ENCODE measurements around the gene KDSR.
A peak's percentile ranks its signal among the peaks of the same experiment; 100 is the strongest.

Gene KDSR, protein sequence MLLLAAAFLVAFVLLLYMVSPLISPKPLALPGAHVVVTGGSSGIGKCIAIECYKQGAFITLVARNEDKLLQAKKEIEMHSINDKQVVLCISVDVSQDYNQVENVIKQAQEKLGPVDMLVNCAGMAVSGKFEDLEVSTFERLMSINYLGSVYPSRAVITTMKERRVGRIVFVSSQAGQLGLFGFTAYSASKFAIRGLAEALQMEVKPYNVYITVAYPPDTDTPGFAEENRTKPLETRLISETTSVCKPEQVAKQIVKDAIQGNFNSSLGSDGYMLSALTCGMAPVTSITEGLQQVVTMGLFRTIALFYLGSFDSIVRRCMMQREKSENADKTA

DNA sequence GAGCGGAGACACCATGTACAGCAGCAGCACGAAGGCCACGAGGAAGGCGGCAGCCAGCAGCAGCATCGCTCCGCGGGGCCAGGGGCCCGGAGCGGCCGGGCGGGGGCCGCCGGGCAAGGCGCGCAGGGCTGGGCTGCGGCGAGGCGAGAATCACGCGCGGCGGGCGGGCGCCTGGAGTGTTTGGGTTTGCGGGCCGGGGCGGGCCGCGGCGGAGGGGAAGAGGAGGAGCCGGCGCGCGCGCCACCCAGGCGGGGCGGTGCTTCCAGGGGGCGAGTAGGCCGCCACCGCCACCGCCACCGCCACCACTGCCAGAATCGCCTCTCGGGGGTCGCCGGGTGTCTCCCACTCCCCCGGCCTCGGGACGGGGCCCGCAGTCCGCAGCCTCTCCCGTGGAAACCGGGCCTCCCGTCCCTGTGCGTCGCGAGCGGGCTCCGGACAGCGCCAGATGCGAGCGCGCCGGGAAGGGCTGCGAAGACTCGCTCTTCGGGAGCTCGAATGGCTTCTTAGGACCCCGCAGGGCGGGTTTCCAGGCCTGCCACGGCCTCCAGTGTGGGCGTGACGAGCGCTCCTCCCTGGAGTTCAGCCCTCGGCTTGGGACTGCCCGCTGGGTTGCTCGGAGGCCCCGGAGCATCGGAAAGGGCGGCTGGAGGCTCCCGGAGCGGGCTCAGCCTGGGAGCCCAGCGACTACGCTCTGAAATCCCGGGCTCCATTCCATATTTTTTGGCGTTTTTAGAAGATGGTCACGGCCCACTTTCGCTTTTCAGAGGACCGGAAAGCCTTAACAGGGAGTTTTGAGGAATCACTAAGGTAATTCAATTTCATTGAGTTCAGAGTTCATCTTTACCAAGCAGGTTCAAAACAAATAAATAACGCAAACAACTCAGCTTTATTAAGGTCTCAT is at the start of gene KDSR:
TSS of gene KDSR (minus strand) at position 154 of the 901 bp plus-strand sequence. CDS start at position 66, 88 bp downstream.
- DNase-seq = peak; percentile 81

DNA sequence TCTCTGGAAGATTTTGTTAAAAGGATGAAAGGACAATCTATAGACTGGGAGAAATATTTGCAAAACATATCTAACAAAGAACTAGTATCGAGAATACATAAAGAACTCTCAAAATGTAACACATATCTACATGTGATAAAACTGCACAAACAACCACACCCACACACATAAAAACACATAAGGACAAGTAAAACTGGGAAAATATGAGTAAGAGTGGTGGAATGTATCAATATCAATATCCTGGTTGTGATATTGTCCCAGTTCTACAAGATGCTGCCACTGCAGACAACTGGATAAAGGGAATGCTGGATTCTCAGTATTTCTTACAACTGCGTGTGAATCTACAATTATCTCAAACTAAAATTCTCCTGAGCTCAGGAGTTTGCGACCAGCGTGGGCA is 45.9 kb upstream of the KDSR start:
- DNase-seq = no peak

DNA sequence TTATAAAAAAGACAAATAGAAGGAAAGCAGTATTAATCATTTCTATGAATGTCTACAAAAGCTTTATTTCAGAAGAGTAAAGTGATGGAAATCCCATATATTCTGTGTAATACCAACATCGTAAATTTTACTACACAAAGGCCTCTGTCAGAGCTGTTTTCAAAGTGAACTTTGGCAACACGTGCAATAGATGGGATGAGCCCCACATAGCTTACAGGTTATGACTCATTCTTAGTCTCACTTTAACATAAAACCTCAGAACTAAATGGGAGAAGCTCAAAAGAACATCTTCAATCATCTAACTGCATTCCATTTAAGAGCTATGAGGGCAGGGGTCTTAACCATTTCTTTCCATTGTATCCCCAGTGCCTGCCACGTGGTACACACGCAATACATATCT is 43.8 kb upstream of the KDSR start:
- DNase-seq = no peak

DNA sequence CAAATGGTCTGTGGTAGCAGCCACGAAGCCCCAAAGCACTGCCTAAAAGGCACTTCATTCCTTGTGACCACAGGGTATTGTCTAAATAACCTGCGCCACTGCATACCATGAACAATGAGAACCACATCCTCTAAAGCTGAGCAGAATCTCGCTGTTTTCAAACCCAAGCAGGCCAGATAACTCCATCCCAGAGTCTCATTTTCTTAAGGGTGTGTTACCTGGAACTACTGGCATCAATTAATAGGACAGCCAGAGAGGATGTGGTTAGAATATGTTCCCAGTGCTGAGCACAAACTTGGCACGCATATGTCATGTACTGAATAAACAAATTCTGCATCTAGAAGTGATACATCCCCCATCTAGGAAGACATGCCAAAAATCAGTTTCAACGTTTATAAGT is 42.3 kb upstream of the KDSR start:
- DNase-seq = no peak

DNA sequence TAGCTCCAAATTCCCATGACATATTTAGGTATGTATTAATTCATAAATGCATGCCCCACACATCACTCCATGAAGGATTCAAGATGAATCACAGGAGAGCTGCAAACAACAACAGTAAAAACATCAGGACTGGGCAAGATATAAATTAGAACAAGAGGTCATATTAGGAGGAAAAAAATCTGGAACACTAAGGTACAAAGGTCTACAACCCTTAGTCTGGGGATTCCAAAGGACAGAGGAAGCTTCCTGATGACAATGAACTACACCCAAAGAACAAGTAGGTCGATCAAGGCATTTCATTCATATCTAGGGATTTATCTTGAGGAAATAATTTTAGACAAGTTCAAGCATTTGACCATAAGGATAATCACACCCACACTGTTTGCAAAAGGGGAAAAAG is 40.7 kb upstream of the KDSR start:
- no peak for DNase-seq

DNA sequence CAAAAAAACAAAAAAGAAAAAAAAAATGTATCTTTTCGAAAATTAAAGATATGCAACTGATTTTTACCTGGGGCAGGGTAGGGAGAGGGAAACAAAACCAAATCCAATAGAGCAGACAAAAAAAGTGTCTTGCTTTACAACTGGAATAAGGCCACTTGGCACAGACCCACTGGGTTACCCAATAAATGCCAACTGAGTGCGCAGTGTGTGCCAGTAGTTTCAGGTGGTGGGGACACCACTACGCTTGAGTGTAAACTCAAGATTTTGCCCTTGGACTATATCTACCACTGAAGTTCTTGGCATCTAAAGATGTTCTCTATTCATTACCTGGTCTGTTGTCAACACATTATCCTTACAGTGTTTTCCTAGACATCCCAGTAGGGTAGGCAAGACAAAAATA is 39.0 kb upstream of the KDSR start:
- no peak for DNase-seq

DNA sequence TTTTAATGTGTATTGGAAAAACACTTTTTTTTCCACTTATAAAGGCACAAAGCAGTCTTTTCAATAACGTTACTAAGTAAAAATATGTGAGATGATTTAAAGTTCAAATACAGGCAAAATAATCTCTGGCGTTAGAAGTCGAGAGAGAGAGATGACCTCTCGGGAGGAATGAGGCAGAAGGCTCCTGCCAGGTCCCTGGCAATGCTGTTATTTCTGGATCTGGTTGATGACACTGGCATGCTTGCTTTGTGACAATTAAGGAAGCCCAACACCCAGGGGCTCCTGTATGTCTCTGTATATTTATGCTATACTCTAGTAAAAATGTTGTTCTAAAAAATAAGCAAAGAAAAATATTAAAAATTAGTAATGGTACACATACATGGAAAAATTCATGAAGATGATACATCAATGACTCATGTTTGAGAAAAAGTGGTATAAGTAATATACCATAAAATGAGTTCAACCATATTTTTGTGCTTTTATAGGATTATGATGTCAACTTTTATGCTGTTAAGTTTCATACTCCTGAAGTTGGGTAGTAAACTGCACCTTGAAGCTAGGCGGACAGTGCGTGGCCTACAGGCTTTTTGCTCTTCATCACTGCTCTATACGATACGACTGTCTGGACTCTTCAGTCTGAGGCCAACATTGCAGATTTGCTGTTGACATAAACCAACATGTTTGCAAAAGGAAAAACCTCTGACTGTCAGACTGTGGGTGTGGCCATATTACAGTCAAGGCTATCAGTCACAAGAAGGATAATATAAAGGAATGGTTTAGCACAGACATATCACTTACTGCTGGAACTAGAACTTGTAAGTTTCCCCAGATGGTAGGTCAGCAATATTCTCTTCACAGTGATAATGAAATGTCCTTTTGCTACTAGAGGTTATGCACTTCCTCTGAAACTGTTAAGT is 35.5 kb upstream of the KDSR start:
- no peak for DNase-seq

DNA sequence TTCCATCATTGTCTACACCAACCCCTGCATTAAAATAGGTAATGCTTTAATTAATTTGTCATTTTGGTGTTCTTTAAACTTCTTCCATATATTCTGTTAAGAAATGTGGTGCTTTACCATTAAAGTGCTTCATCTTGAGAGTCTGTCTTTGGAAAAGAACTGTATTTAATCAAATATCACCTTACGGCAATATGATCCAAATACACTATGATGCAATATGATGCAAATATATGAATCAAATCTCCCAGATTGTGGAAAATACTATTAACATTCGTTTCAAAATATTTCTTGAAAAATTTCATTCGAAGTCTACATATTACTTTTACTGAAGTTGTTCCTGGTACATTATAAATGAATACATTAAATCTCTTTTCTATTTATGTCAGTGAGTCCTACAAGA is 32.3 kb upstream of the KDSR start:
- DNase-seq = no peak

DNA sequence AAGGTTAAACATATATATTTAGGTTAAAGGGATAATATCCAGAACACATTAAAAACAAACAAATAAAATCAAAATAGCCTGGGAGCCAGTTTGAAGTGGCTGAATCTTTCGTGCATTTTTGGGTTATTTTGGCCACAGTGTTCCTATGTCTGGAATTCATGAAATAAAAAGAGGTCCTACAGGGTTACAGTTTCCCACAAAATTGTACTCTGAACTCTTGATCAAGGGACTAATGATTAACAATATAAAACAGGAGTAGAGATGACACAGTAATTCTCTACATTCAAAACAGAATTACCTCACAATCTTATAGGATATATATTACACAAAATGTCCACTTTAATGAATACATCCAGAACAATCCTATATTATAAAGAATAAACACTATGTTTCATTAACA is 30.3 kb upstream of the KDSR start:
- no peak for DNase-seq

DNA sequence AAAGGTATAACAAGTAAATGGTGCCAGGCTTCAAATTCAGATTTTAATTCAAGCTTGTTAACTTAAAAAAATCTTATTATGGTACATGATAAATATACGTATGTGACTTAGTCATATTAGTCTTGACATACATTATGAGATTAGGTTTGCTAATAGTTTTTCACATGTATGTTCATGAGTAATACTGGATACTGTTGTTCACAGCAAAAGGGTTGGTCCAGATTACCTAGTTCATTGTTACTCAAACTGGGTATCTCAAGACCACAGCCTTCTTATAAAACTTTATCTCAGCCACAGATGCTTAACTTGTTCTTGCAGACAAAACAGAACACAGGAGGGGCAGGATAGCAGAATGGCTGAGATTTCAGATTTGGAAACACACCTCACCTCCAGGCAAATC is 28.5 kb upstream of the KDSR start:
- no peak for DNase-seq

DNA sequence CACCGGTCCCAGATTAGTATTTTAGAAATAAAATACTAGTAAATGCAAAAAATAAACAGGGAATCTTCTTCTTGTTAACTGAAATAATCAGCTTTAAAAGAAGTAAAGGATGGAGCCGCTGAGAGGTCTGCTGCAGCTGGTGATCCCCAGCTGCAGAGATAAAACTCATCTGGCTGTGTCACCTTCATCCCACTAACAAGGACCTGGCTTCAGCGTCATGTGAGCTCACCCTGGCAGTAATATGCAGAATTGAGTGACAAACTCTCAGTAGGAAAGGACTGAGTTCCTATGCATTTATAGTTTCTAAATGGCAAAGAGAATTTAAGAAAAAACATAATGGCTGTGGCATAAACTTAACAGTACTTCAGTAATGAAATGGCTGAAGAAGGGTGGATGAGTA is 27.9 kb upstream of the KDSR start:
- no peak for DNase-seq

DNA sequence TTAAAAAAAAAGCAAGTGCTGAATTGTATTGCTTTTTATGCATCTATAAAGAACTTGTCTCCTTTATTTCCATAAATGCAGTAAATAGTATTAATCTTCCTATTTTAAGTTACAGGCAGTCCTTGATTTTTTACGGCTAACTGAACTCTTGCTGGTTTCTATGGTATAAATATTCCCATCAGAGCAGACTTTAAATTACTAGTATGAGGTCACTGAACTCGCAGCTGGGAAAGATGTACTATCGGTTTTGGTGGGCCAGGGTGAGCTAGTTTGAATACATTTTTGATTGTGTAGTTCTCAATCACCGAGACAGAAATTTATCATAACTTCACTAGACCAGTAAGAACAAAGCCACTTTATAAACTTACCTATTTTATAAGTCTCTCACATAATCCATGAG is 20.9 kb upstream of the KDSR start:
- DNase-seq = no peak

DNA sequence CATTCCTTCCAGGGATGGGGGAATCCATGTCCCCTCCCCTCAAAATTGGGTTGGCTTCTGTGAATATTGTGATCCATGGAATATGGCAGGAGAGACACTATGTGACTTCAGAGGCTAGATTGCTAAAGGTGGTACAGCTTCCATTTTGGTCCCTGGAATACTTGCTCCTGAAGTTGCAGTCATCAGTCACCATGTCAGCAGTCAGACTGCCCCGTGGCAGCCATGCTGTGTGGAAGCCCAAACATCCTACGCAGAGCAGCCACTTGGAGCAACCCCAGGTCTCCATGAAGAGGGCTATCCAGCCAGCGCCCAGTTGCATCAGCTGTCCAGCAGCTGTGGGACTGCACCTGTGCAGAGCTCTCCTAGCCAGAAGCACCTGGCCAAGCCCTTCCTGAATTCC is 15.8 kb upstream of the KDSR start:
- DNase-seq = no peak

DNA sequence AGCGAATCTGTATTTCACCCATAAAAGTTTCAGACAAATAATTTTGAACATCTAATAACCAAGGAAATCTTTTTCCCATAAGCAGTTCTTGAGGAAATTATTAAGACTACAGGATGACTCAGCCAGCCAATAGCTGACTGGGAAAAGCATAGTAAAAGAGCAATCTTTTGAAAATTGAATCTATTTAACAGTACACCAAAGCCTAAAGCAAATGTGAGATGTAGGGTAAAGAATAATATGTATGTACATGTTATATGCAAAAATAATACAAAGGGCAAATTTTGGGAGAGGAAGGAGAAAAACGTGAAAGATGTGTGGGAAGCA is 12.6 kb upstream of the KDSR start:
- DNase-seq = no peak

DNA sequence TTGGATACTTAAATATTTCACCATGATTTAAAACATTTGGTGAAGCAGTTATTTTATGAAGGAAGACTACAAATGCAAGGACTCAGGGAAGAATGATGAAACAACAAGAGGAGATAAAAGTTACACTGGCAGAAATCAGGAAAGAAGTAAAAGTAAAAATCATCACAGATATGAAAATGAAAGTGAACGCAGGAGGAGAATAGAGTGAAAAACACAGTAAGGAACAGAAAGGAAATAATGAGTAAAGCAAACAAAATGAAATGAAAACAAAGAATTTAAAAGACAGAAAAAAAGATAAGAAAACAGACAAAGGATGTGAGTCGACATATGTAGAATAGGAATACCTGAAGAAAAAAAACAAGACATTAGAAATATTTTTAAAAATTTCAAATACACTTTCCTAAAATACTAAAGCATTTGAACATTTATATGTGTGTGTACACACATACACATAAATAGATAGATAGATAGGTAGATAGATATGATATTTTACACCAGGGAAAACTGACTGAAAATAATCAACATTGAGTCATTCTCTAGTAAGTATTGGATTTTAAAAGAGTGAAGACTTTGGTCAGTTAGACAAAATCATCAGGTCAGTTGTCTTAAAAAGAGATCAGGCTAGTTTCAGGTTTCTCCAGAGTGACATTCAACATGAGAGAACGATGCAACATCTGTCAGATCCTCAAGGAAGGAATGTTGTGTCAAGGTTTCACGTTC is 12.1 kb upstream of the KDSR start:
- DNase-seq = no peak

DNA sequence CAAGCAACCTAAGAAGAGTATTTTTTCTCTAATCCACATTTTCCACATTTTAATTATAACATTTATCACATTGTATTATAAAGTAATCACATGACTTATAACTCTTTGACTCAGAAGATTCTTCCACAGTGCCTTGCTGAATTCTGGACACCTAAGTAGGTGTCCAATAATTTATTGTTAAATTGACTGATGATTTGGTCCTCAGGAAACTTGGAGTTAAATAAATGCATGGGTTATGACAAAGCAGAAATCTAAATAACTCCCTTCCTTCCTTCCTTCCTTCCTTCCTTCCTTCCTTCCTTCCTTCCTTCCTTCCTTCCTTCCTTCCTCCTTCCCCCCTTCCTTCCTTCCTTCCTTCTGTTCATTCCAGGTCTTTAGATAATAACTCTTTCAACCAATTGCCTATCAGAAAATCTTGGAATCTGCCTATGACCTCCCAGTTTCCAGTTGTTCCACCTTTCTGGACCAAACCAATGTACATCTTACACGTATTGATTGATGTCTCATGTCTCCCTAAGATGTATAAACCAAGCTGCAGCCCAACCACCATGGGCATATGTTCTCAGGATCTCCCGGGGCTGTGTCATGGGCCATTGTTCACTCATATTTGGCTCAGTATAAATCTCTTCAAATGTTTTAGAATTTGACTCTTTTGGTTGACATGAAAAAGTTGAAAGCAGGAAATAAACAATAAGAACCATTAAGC is 10.4 kb upstream of the KDSR start:
- DNase-seq = no peak

DNA sequence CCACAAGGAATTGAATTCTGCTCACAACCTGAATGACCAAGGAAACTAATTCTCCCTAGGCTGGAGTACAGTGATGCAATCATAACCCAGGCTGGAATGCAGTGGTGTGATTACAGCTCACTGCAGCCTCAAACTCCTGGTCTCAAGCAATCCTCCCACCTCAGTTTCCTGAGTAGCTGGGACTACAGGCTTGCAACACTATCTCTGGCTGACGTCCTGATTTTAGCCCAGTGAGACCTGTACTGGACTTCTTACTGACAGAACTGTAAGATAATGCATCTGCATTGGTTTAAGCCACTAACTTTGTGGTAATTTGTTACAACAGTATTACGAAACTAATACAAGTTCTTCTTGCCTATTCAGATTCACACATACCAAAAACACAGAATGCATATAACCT is 9.5 kb upstream of the KDSR start:
- no peak for DNase-seq

DNA sequence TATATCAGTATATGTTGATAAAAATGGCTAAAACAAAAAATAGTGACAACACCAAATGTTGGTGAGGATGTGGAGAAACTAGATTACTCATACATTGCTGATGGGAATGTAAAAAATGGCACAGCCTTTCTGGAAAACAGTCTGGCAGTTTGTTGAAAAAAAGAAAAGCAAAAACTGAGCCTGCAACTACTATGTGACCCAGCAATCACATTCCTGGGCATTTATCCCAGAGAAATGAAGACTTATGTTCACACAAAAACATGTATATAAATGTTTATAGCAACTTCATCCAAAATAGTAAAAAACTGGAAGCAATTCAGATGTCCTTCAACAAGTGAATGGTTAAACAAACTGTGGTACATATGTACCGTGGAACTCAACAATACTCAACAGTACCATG is 7.5 kb upstream of the KDSR start:
- no peak for DNase-seq

DNA sequence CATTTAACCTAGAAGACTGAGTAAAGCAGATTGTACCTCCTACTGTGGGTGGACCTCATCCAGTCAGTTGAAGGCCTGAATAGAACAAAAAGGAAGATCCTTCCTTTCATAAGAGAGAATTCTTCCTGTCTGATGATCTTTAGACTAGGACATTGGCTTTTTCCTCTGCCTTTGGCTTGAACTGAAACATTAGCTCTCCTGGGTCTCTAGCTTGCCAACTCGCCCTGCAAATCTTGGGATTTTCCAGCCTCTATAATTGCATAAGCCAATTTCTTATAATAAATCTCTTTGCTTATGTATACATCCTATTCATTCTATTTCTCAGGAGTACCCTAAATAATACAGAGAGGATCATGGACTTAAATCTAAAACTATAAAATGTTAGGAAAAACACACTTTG is 6.2 kb upstream of the KDSR start:
- no peak for DNase-seq

DNA sequence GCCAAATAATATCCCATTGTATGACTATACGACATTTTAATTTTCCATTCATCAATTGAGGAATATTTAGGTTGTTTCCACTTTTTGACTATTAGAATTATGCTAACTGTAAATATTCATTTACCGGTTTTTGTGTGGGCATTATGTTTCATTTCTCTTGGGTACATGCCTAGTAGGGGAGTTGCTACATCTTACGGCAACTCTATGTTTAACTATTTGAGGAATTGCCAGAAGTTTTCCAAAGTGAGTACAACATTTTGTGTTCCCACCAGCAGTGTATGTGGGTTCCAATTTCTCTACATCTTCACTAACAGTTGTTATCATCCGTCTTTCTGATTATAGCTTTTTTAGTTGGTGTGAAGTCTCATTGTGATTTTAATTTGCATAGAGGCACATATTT is 1.6 kb upstream of the KDSR start:
- DNase-seq = no peak

DNA sequence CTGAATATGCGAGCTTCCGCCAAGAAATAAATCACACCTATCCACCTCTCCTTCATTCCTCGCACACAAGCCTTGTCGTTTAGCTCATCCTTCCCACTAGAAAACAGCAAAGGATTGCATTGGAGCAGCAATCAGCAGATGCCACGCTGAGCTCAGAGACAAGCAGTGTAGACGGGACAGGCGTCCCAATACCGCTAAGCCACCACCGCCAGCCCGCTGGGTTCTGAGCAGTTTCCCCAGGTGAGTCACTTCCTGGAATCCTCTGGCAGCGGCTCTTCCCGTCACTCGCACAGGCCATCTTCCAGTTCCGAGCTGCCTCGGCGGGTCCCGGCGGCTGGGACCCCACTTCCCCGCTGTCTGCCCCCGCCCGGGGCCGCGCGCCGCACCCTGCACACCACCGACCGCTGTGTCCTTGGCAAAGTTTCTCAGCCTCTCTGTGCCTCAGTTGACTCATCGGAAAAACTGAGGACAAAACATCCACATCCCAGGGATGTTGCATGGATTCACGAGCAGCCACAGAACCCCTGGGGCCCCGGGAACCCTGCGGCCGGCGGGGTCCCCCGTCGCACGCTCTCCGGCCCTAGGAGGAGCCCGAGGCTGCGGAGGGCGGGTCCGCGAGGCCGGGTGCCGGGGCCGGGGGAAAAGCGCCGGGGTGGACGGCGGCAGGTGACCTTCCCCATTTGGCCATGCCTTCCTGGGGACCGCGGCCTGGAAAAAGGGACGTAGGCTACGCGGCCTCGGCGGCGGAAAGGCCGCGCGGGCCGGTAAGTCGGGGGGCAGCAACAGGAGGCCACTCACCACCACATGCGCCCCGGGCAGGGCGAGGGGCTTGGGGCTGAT is 573 bp downstream of the KDSR start:
- peak; percentile 77 for DNase-seq

Measured in stimulated activated CD4-positive, alpha-beta T cell treated with anti-CD3 and anti-CD28 coated beads, Interleukin-1b, Interleukin-23, amount 100 ng/mL, for 48 hours (primary cell).